ENCODE data around the gene WHRN.

The WHRN gene

GRCh38 chr9:114356792-114357191 is 148.5 kb downstream of the WHRN start:
- no peak for DNase-seq

- DNase-seq: no peak
These were observed 149.5 kb downstream of the WHRN start for GRCh38 chr9:114355821-114356220.

Measured in KG1 (cell line).